Measurements from ENCODE around the gene VSTM4. TPM values are rescaled to one million over a fixed set of nuclear protein-coding genes. Genes with fewer than 3 reads are reported as not detected.

VSTM4 gene
- total and polyA plus RNA-seq, 2 of the 4 experiments (the other 2 are of a cell fraction): 2.4 to 2.9 TPM

- Histone ChIP-seq H3K56ac (ENCODE audit: extremely low read depth, insufficient read depth, low read length) (no peak overlapping the region), H4K5ac (ENCODE audit: low read depth, low read length) (no peak overlapping the region), H4K20me1 (ENCODE audit: insufficient read depth, low read length) (0 out of 2 replicates have a peak, but pooled peaks cover 4% of the 10 kb centered on the region), H3K4me1 (ENCODE audit: control insufficient read depth, insufficient read depth, low read length) (peaks cover 2% of the 10 kb centered on the region; the same call in 1 of the 2 replicates), H2BK5ac (ENCODE audit: low read depth, low read length, poor library complexity, severe bottlenecking) (no peak overlapping the region), H2AFZ (replicated peaks; ENCODE audit: low read length, poor library complexity) (no peak overlapping the region), H3K36me3 (ENCODE audit: control insufficient read depth, insufficient read depth, low read length) (peaks cover 5% of the 10 kb centered on the region; the same call in 1 of the 2 replicates), H3K18ac (ENCODE audit: low read depth, low read length) (no peak overlapping the region), H2BK120ac (ENCODE audit: low read depth, low read length) (no peak overlapping the region), H3K9me1 (ENCODE audit: insufficient read depth, low read length) (peaks cover 4% of the 10 kb centered on the region; the same call in 1 of the 2 replicates), H3K9ac (ENCODE audit: low read depth, low read length) (no peak overlapping the region), H2AK5ac (ENCODE audit: low read depth, low read length) (no peak overlapping the region), H4K8ac (ENCODE audit: low read depth in 2 of 2, low read length in 2 of 2) (no peak overlapping the region), H2AK9ac (replicated peaks; ENCODE audit: low read depth, low read length, poor library complexity) (peak overlapping the region; percentile 71), H3K9me3 (ENCODE audit: control insufficient read depth, insufficient read depth, low read length) (no peaks in the 10 kb centered on the region), H3K4ac (ENCODE audit: low read depth, low read length) (no peak overlapping the region), H2BK15ac (ENCODE audit: low read depth, low read length) (no peak overlapping the region), H2BK20ac (ENCODE audit: low read depth, low read length) (no peak overlapping the region), H3K27me3 (ENCODE audit: control insufficient read depth, insufficient read depth, low read length) (no peaks in the 10 kb centered on the region), H3K23ac (ENCODE audit: low read depth, low read length) (no peak overlapping the region), H3K27ac (ENCODE audit: insufficient read depth, low read length) (no peak overlapping the region), H4K91ac (ENCODE audit: insufficient read depth, low read depth, low read length) (no peak overlapping the region), H3K4me3 (ENCODE audit: insufficient read depth, low read depth, low read length) (no peak overlapping the region), H3K79me1 (ENCODE audit: low read depth in 1 of 2, low read length in 2 of 2) (no peaks in the 10 kb centered on the region; a peak in 1 of 4 replicates), H3K14ac (replicated peaks; ENCODE audit: low read depth, low read length) (no peak overlapping the region), H3K4me2 (ENCODE audit: low read depth, low read length) (no peak overlapping the region)
- WGBS, 2 experiments (ENCODE audit: extremely low coverage in 2 of 2, insufficient read length in 1 of 2): 100% methylated on average over 1 of the region's 8 CpGs; no CpG with 5 or more reads in 1 of the 2 experiments
- dilution Hi-C loops (cut with HindIII; ENCODE audit: low sequenced_read_pairs, unreplicated experiment): no loop called here
- intact Hi-C loops (cut with micrococcal nuclease): no loop called here
- in situ Hi-C loops (cut with MboI; ENCODE audit: low sequenced_read_pairs): no loop called here
- ATAC-seq (ENCODE audit: low read depth) (no peak), DNase-seq (no peak)
- no TSS peak for BruUV-seq (replicated peaks)
- ChIA-PET CTCF (no interaction called here), POLR2A (ENCODE audit: unreplicated experiment) (no interaction called here)
- no peak for TF ChIP-seq FOS (IDR thresholded peaks at IDR 0.05; ENCODE audit: low read depth, low read length)
- TF ChIP-seq CEBPB (IDR thresholded peaks at IDR 0.05; ENCODE audit: low read depth, low read length): no peak
- TF ChIP-seq SMC3 (IDR thresholded peaks at IDR 0.05; ENCODE audit: low read depth, low read length): no peak
- no peak for TF ChIP-seq RCOR1 (IDR thresholded peaks at IDR 0.05; ENCODE audit: insufficient replicate concordance, low read length)
- TF ChIP-seq USF2 (IDR thresholded peaks at IDR 0.05; ENCODE audit: low read depth, low read length): no peak
- TF ChIP-seq BHLHE40 (IDR thresholded peaks at IDR 0.05; ENCODE audit: low read depth, low read length): no peak
- TF ChIP-seq RAD21 (IDR thresholded peaks at IDR 0.05; ENCODE audit: low read length): no peak
- TF ChIP-seq RFX5 (IDR thresholded peaks at IDR 0.05; ENCODE audit: low read depth, low read length): no peak
- no peak for TF ChIP-seq MXI1 (IDR thresholded peaks at IDR 0.05; ENCODE audit: borderline replicate concordance, low read depth, low read length)
- no peak for TF ChIP-seq CTCF (conservative IDR thresholded peaks at IDR 0.05; ENCODE audit: low read depth, low read length)
- TF ChIP-seq MAFK (IDR thresholded peaks at IDR 0.05; ENCODE audit: low read depth, low read length): no peak
- TF ChIP-seq ELK1 (IDR thresholded peaks at IDR 0.05; ENCODE audit: borderline replicate concordance, low read depth, low read length): no peak
- no peak for TF ChIP-seq POLR2A (IDR thresholded peaks at IDR 0.05; ENCODE audit: low read depth, low read length)
- TF ChIP-seq CHD1 (IDR thresholded peaks at IDR 0.05; ENCODE audit: low read depth, low read length): no peak
- no peak for TF ChIP-seq MAZ (IDR thresholded peaks at IDR 0.05; ENCODE audit: borderline replicate concordance, low read depth, low read length)
- TF ChIP-seq NFE2L2 (IDR thresholded peaks at IDR 0.05; ENCODE audit: low read depth, low read length): no peak
Measured at GRCh38 chr10:49096890-49097445, 18.4 kb downstream of the VSTM4 start.
